Measurements from ENCODE around the gene SLC8A2.

Gene SLC8A2

DNA sequence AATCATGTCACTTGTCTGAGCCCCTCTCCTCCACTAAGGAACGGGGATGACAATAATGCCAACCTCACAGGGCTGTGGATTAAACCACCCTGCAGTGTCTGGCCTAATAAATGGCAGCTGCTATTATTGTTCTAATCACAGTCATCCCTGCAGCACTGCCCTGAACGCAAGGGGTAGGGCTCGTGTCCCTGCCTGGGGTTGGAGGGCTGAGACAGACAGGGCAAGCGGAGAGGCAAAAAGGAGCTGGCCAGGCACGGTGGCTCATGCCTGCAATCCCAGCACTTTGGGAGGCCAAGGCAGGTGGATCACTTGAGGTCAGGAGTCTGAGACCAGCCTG, 22.5 kb upstream of the SLC8A2 start:
- H3K36me3 ChIP-seq (ENCODE audit: control insufficient read depth in 2 of 2, insufficient read depth in 2 of 2, low read length in 2 of 2), result peaks cover 65 to 71% of the 10 kb centered on the region in 2 donors
- no peaks in the 10 kb centered on the region for H3K4me1 ChIP-seq (ENCODE audit: control insufficient read depth in 2 of 2, insufficient read depth in 2 of 2, low read length in 2 of 2)

DNA sequence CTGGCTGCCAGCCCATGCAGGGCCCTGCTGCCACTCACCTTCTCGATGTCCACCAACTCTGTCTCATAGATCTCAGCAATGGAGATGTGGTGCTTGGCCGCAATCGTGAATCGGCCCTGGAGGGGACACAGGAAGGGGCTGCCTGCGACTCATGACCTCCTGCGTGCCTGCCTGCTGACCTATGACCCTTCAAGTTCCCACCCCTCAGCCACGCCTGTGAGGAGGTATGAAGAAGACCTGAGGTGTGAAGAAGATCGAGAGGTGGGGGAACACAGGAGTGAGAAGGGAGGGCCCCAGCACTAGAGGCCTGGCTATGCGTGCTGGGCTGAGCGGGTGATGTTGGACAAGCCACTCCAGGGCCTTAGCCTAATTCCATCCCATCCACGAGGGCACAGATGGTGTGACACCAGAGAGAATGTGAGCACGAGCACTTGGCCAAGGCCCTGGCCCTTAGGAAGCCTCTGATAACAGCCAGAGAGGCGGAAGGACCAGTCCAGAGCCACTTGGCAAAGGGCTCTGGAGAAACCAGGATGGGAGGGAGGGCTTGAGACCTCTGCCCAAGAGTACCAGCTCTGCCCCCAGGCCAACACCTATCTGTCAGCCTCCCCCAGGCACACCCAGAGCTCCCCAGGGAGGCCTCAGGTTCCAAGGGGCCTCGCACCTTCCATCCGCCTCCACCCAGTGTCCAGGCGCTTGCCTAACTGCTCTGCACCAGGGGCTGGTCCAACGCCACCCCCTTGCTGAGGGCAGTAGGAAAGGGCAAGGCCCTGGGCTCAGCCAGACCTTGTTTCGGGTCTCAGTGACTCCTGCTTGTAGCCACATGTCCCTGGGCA, 21.9 kb upstream of the SLC8A2 start:
- H3K9me3 ChIP-seq (ENCODE audit: control insufficient read depth in 2 of 2, low read length in 2 of 2), result no peaks in the 10 kb centered on the region
- H3K27ac ChIP-seq (ENCODE audit: low read depth in 2 of 2, low read length in 2 of 2), result no peak overlapping the region
- no peaks in the 10 kb centered on the region for H3K4me1 ChIP-seq (ENCODE audit: control insufficient read depth in 2 of 2, insufficient read depth in 2 of 2, low read length in 2 of 2)
- H3K9ac ChIP-seq (ENCODE audit: low read depth in 1 of 2, low read length in 2 of 2), result no peak overlapping the region
- peaks cover 62 to 65% of the 10 kb centered on the region in 2 donors for H3K36me3 ChIP-seq (ENCODE audit: control insufficient read depth in 2 of 2, insufficient read depth in 2 of 2, low read length in 2 of 2)
- no peak overlapping the region for H3K4me3 ChIP-seq (ENCODE audit: low read length in 2 of 2)
- no peaks in the 10 kb centered on the region for H3K27me3 ChIP-seq (ENCODE audit: control insufficient read depth in 2 of 2, insufficient read depth in 2 of 2, low read length in 2 of 2)

More for the DNA sequence above, 22.5 kb upstream of the SLC8A2 start:
- Histone ChIP-seq H3K9me3 (ENCODE audit: control insufficient read depth in 2 of 2, low read length in 2 of 2) (no peaks in the 10 kb centered on the region), H3K9ac (ENCODE audit: low read depth in 1 of 2, low read length in 2 of 2) (no peak overlapping the region), H3K27ac (ENCODE audit: low read depth in 2 of 2, low read length in 2 of 2) (no peak overlapping the region), H3K4me3 (ENCODE audit: low read length in 2 of 2) (no peak overlapping the region), H3K27me3 (ENCODE audit: control insufficient read depth in 2 of 2, insufficient read depth in 2 of 2, low read length in 2 of 2) (no peaks in the 10 kb centered on the region)

DNA sequence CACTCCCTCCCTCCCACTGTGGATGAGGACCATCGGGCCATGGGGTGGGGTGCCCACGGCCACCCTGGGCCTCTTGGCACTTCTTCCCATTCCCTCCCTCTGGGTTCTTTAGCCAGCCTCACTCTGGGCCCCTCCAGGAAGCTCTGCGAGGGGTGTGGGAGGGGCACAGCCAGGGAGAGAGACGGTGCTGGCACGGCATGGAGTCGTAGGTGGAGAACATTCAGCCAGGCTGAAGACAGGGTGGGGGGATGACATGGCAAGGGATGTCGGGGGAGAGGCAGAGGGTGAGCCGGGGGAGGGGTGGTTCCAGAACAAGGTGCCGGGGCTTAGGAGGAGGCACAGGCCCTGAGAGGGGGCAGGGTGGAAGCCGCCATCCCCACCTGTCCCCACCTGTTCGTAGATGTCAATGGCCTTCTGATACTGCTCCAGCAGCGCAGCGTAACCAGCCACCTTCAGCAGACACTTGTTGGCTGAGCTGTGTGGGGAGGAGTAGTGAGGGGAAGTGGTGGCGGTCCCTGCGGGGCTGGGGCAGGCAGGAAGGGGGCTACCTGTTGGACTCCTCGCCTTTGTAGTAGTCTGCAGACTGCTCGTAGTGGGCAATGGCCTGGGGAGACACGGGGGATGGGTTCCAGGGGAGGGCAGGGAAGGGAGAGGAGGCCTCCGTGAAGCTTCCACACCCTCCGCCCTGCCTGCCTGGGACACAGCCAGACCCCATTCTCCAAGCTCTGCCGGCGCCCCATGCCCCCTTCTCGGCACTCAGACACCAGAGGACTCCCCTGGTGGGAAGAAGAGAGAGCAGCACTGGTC, 21.1 kb upstream of the SLC8A2 start:
- Histone ChIP-seq H3K36me3 (ENCODE audit: control insufficient read depth in 2 of 2, insufficient read depth in 2 of 2, low read length in 2 of 2) (peaks cover 57 to 59% of the 10 kb centered on the region in 2 donors), H3K27me3 (ENCODE audit: control insufficient read depth in 2 of 2, insufficient read depth in 2 of 2, low read length in 2 of 2) (no peaks in the 10 kb centered on the region), H3K4me3 (ENCODE audit: low read length in 2 of 2) (no peak overlapping the region), H3K9ac (ENCODE audit: low read depth in 1 of 2, low read length in 2 of 2) (no peak overlapping the region), H3K9me3 (ENCODE audit: control insufficient read depth in 2 of 2, low read length in 2 of 2) (no peaks in the 10 kb centered on the region), H3K4me1 (ENCODE audit: control insufficient read depth in 2 of 2, insufficient read depth in 2 of 2, low read length in 2 of 2) (no peaks in the 10 kb centered on the region), H3K27ac (ENCODE audit: low read depth in 2 of 2, low read length in 2 of 2) (no peak overlapping the region)

DNA sequence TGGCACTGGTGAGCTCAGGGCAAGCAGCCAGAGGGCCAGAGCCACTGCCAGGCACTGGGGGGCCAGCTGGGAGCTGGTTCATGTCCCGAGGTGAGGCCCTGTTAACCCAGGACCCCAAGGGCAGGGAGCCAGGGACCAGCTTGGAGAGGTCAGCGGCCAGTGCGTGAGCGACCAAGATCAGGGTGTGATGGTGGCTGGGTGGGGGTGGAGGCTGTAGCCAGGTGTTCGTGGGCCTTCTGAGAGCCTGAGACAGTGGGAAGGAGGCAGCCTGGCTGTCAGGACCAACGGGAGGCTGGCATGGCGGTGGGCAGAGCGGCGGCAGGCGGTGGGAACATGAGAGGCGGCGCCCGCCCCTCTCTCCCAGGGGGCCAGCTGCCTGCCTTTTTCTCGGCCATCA, 20.4 kb upstream of the SLC8A2 start:
- no peak overlapping the region for H3K4me3 ChIP-seq (ENCODE audit: low read length in 2 of 2)
- no peaks in the 10 kb centered on the region for H3K4me1 ChIP-seq (ENCODE audit: control insufficient read depth in 2 of 2, insufficient read depth in 2 of 2, low read length in 2 of 2)
- H3K9me3 ChIP-seq (ENCODE audit: control insufficient read depth in 2 of 2, low read length in 2 of 2), result no peaks in the 10 kb centered on the region
- H3K27me3 ChIP-seq (ENCODE audit: control insufficient read depth in 2 of 2, insufficient read depth in 2 of 2, low read length in 2 of 2), result no peaks in the 10 kb centered on the region
- no peak overlapping the region for H3K27ac ChIP-seq (ENCODE audit: low read depth in 2 of 2, low read length in 2 of 2)
- H3K9ac ChIP-seq (ENCODE audit: low read depth in 1 of 2, low read length in 2 of 2), result no peak overlapping the region
- H3K36me3 ChIP-seq (ENCODE audit: control insufficient read depth in 2 of 2, insufficient read depth in 2 of 2, low read length in 2 of 2), result peaks cover 52 to 54% of the 10 kb centered on the region in 2 donors

DNA sequence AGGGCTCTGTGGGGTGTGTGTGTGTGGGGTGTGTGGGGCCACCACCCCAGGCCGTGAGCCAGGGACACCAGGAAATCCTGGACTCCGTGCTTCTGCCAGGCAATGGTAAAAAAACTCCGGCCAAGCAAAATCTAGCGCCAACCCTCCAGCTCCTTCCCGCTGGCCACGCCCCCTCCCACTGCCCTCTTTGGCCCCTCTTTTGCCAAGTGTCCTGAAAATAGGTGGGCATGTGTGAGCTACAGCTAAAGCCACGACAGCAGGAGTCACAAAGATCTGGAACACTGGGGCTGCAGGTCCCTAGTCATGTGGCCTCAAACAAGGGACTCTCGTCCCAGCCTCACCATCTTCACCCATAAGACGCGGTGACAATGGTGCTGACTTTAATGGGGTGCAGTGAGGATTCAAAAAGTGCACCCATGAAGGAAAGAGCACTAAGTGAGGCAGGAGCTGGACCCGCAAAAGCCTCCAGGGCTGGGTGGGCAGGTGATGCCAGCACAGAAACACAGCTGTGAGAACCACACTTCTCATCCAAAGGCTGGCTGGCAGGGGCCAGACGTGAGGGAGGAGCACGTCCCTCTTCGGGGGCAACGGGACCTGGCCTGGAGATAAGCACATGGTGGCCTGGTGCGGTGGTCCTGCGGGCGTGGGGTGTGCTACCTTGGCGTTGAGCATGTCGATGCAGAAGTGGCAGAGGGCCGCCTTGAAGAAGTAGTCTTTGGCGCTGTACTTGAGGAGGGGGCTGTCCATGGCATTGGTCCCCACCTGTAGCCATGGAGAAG, 19.9 kb upstream of the SLC8A2 start:
- Histone ChIP-seq H3K4me3 (ENCODE audit: low read length in 2 of 2) (no peak overlapping the region), H3K9ac (ENCODE audit: low read depth in 1 of 2, low read length in 2 of 2) (no peak overlapping the region), H3K27me3 (ENCODE audit: control insufficient read depth in 2 of 2, insufficient read depth in 2 of 2, low read length in 2 of 2) (no peaks in the 10 kb centered on the region), H3K4me1 (ENCODE audit: control insufficient read depth in 2 of 2, insufficient read depth in 2 of 2, low read length in 2 of 2) (no peaks in the 10 kb centered on the region), H3K9me3 (ENCODE audit: control insufficient read depth in 2 of 2, low read length in 2 of 2) (no peaks in the 10 kb centered on the region), H3K36me3 (ENCODE audit: control insufficient read depth in 2 of 2, insufficient read depth in 2 of 2, low read length in 2 of 2) (peaks cover 47 to 53% of the 10 kb centered on the region in 2 donors), H3K27ac (ENCODE audit: low read depth in 2 of 2, low read length in 2 of 2) (no peak overlapping the region)

DNA sequence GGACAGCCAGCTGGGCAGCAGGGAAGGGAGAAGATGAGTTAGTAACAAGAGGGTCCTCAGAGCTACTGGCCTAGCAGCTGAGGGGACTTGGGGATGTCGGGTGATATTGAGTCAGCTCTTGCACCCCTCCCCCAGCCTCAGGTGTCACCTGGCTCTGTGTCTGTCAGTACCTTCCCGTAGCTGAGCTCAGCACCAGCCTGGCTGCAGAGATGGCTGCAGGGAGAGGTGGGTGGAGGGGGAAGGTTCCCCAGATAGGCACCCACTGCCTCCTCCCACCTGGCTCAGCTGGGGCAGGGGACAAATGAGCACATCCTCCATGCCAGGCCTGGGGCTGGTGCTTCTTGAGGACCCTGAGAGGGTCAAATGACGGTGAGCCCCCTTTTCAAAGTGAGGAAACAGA, 19.2 kb upstream of the SLC8A2 start:
- Histone ChIP-seq H3K4me1 (ENCODE audit: control insufficient read depth in 2 of 2, insufficient read depth in 2 of 2, low read length in 2 of 2) (no peaks in the 10 kb centered on the region), H3K27me3 (ENCODE audit: control insufficient read depth in 2 of 2, insufficient read depth in 2 of 2, low read length in 2 of 2) (no peaks in the 10 kb centered on the region), H3K9me3 (ENCODE audit: control insufficient read depth in 2 of 2, low read length in 2 of 2) (no peaks in the 10 kb centered on the region), H3K4me3 (ENCODE audit: low read length in 2 of 2) (no peak overlapping the region), H3K9ac (ENCODE audit: low read depth in 1 of 2, low read length in 2 of 2) (no peak overlapping the region), H3K36me3 (ENCODE audit: control insufficient read depth in 2 of 2, insufficient read depth in 2 of 2, low read length in 2 of 2) (peaks cover 41 to 51% of the 10 kb centered on the region in 2 donors), H3K27ac (ENCODE audit: low read depth in 2 of 2, low read length in 2 of 2) (no peak overlapping the region)

DNA sequence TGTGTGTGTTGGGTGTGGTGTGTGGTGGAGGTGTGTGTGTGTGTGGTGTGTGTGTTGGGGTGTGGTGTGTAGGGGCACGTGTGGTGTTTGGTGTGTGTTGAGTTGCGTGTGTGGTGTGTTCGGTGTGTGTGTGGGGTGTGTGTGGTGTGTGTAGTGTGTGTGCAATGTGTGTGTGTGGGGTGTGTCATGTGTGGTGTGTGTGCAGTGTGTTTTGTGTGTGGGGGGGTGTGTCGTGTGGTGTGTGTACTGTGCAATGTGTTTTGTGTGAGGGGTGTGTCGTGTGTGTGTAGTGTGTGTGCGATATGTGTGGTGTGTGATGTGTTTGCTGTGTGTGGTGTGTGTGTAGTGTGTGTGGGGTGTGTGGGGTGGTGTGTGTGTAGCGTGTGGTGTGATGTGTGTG, 18.3 kb upstream of the SLC8A2 start:
- H3K9me3 ChIP-seq (ENCODE audit: control insufficient read depth in 2 of 2, low read length in 2 of 2), result no peaks in the 10 kb centered on the region
- H3K27me3 ChIP-seq (ENCODE audit: control insufficient read depth in 2 of 2, insufficient read depth in 2 of 2, low read length in 2 of 2), result no peaks in the 10 kb centered on the region
- H3K9ac ChIP-seq (ENCODE audit: low read depth in 1 of 2, low read length in 2 of 2), result no peak overlapping the region
- no peak overlapping the region for H3K27ac ChIP-seq (ENCODE audit: low read depth in 2 of 2, low read length in 2 of 2)
- no peak overlapping the region for H3K4me3 ChIP-seq (ENCODE audit: low read length in 2 of 2)
- H3K36me3 ChIP-seq (ENCODE audit: control insufficient read depth in 2 of 2, insufficient read depth in 2 of 2, low read length in 2 of 2), result peaks cover 37 to 48% of the 10 kb centered on the region in 2 donors
- no peaks in the 10 kb centered on the region for H3K4me1 ChIP-seq (ENCODE audit: control insufficient read depth in 2 of 2, insufficient read depth in 2 of 2, low read length in 2 of 2)

DNA sequence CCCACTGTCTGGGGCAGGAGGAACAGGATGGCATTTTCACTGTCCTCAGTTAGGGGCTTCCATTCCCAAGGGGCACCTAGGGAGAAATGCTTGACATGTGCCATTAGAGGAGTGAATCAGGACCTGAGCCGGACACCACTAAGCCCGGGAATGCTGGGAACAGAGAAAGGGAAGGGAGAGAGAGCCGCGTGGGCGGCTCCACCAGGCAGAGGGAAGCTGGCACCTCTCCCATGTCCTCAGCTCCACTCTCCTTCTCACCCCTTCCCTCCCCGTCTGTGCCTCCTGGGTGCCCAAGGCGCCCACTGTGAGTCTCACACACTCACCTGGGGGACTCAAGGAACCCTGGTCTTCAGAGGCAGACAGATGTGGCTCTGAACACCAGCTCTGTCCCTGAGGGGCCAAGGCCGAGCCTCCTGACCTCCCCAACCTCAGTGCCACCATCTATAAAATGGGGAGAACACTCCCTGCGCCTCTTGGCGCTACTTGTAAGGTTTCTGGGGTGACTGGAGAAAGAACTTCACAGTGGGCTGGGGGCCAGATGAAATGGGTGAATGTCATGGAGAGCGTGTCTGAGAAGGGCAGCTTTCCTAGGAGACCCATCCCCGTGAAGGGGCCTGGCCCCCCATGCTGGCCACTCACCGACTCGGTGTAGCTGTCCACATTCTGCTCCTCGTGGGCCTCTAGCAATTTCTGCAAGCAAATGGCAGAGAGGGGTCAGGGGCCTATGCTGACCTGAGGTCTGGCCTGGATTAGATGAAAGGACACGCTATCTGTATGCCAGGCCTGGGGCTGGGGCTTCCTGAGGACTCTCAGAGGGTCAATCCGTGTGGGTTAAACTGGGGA, 17.6 kb upstream of the SLC8A2 start:
- no peaks in the 10 kb centered on the region for H3K4me1 ChIP-seq (ENCODE audit: control insufficient read depth in 2 of 2, insufficient read depth in 2 of 2, low read length in 2 of 2)
- H3K36me3 ChIP-seq (ENCODE audit: control insufficient read depth in 2 of 2, insufficient read depth in 2 of 2, low read length in 2 of 2), result peaks cover 37 to 48% of the 10 kb centered on the region in 2 donors
- no peaks in the 10 kb centered on the region for H3K9me3 ChIP-seq (ENCODE audit: control insufficient read depth in 2 of 2, low read length in 2 of 2)
- H3K9ac ChIP-seq (ENCODE audit: low read depth in 1 of 2, low read length in 2 of 2), result no peak overlapping the region
- no peaks in the 10 kb centered on the region for H3K27me3 ChIP-seq (ENCODE audit: control insufficient read depth in 2 of 2, insufficient read depth in 2 of 2, low read length in 2 of 2)
- H3K4me3 ChIP-seq (ENCODE audit: low read length in 2 of 2), result no peak overlapping the region
- H3K27ac ChIP-seq (ENCODE audit: low read depth in 2 of 2, low read length in 2 of 2), result no peak overlapping the region

DNA sequence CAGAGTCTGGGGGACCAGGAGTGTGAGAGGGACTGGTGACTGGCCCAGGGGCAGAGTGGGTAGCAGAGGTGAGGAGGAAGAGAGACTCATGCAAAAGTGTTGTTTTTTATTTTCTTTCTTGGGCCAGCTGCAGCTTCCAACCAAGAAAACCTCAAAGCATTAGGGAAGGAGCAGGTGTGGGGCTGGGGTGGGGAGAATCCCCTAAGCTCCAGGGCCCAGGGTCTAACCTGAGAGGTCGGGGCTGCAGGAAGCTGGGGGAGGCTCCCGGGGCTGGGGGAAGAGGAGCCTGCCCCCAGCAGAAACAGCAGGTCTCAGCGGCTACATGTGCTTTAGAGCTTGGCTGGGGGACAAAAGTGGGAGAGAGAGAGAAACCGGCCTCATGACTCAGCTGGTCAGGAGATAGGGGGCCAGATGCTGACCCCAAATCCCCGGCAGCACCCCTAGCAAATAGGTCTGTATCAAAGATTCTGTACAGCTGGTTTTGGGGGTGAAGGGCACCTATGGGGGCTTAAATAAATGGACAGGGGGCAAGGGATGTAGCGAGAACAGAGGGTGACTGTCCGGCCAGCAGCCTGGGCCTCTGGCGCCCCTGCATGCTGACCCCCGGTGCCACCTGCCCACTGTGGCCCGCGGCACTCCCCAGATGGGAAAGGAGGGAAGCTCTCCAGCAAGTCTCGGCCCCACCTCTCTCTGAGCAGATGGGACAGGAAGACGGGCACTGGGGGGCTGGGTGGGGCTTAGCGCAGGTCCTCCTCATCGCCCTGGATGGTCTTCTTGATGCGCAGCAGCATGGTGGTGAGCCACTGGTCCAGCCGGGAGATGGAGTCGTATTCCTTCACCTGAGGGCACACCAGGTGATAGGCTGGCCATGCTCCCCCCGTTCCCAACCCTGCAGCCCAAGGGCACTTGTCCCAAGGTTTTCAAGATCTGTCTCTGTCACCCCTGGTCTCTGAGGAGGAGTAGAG, 16.1 kb upstream of the SLC8A2 start:
- H3K4me3 ChIP-seq (ENCODE audit: low read length in 2 of 2), result no peak overlapping the region
- H3K27ac ChIP-seq (ENCODE audit: low read depth in 2 of 2, low read length in 2 of 2), result no peak overlapping the region
- H3K9ac ChIP-seq (ENCODE audit: low read depth in 1 of 2, low read length in 2 of 2), result no peak overlapping the region
- no peaks in the 10 kb centered on the region for H3K9me3 ChIP-seq (ENCODE audit: control insufficient read depth in 2 of 2, low read length in 2 of 2)
- no peaks in the 10 kb centered on the region for H3K27me3 ChIP-seq (ENCODE audit: control insufficient read depth in 2 of 2, insufficient read depth in 2 of 2, low read length in 2 of 2)
- peaks cover 29 to 40% of the 10 kb centered on the region in 2 donors for H3K36me3 ChIP-seq (ENCODE audit: control insufficient read depth in 2 of 2, insufficient read depth in 2 of 2, low read length in 2 of 2)
- H3K4me1 ChIP-seq (ENCODE audit: control insufficient read depth in 2 of 2, insufficient read depth in 2 of 2, low read length in 2 of 2), result peaks cover 4 to 5% of the 10 kb centered on the region in 2 donors
